ENCODE measurements around the gene GIMAP6.
"Not testable (repeated sequence)": the region's sequence is repeated elsewhere in the genome, so short reads cannot be mapped to it uniquely, and the experiment has no call there.

Gene GIMAP6

DNA sequence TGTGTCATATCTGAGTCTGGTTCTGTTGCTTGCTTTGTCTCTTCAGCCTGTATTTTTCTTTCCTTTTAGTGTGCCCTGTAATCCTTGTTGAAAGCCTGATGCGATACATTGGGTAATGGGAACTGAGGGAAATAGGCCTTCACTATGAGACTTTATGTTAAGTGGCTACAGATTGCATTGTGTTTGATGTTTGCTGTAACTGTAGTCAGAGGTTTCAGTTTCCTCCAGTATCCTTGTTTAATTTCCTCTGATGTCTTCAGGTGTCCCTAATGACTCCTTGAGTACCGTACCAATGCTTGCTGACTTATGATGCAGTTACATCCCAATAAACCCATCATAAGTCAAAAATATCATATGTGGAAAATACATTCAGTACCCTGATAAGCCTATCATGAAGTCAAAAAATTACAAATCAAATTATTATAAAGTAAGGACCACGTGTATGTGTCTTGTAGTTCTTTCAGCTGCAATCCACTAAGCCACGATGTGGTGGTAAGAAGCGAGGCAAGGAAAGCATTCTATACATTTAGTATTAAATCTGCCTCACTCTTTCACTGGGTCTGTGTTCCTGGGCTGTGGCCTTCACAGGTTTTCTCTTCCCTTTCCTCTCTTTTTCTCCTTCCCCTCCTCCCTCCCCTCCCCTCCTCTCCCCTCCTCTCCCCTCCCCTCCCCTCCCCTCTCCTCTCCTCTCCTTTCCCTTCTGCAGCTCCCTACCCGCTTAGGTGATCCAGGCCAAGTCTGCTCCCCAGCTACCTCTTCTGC lies 13.3 kb upstream of the GIMAP6 start:
- no peak for DNase-seq (ENCODE audit: low spot score)

DNA sequence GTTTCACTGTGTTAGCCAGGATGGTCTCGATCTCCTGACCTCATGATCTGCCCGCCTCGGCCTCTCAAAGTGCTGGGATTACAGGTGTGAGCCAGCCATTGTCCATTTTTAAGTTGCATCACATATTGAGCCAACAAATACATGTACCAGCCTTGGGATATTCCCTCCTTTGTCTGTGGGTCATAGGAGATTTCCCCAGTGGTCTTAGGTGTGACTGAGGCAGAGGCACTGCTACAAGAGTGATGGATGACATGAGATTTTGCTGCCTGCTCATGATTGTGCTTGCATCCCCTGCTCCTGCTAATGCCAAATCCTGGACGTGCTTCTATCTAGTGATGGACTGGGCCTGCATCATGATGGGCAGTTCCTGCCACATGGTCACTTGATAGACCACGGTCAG lies 10.7 kb upstream of the GIMAP6 start:
- DNase-seq (ENCODE audit: low spot score), result no peak

DNA sequence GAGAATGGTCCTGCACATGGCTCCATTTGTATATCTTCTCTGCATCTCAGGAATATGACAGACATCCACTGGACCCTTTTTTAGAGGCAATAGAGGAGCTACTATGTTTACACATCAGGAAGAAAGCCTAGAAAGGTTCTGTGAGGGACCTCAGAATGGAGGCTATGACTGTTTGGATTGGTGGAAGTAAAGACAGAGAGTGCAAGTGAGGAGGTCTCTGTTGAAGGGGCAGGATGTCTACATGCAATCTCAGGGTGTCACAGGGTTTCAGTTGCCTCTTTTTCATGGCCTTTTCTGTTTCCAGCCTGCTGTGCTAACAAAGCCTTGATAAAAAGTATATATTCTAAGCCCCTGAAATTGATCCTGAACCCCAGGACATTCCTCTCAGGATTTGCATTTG lies 9.7 kb upstream of the GIMAP6 start:
- no peak for DNase-seq (ENCODE audit: low spot score)

DNA sequence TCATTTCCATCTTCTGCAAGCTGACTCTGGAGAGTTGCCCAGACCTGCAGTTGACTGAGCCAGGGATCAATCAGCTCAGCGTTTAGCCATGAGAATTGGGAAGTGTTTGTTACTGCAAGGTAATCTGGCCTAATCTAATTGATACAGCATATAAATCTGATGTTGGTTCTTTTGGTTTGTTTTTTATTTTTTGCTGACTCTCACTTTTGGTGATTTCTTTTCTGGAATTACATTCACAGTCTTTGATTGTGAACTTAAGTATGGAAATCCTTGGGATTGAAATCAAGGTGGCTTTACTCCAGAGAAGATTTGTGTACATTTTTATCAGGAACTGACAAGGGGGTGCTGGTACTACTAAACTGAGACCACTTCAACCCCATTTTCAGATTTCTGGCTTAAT lies 1.7 kb upstream of the GIMAP6 start:
- no peak for DNase-seq (ENCODE audit: low spot score)

DNA sequence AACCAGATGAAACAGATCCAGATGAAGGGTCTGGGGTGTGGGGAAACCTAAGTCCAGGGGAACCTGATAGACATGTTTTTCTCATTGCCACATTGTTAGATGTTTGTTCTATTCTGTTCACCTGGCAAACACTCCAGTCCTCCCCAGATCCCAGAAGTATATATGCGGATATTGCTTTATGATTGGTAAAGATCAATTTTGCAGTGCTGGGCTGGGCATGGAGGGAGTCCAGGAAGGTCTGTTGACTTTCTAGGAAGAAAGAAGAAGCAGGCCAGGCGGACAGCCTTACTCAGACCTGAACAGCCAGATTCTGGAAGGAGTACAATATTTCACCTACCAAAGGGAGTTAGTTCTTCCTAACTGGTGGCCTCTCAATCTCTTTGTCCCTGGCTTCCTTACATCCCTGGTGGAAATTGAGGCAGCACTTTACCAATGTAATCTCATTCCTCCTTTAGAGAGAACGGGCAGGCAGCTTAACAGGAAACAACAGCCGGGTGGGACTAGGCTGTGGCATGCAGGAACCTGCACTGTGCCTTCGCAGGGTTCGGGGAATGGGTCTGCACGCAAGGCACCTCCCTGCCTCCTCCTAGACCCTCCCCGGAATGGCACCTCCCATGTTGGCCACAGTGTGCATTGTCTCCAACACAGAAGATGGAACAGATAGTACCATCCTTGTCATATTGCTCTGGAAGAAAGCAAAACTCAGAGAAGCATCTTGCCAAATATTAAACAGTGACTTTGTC lies 930 bp downstream of the GIMAP6 start:
- peak; percentile 84 for DNase-seq (ENCODE audit: low spot score)

DNA sequence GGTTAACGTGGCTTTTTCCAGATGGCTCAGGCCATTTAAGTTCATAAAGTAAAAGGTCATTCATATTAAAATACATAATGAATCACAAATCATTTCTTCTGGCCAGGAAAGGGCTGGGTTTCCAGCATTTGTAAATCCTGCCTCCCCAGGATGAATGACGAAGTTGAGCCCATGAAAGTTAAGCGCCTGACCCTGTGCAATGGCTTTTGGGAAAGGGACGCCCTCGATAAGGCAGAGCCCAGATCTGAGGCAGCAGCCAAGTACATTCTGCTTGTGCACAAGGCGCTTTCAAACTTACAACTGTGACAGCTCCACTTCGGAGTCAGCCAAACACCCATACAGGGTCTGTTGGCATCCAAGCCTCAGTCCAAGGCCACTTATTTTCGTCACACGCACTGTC lies 2.8 kb downstream of the GIMAP6 start:
- DNase-seq (ENCODE audit: low spot score), result no peak

DNA sequence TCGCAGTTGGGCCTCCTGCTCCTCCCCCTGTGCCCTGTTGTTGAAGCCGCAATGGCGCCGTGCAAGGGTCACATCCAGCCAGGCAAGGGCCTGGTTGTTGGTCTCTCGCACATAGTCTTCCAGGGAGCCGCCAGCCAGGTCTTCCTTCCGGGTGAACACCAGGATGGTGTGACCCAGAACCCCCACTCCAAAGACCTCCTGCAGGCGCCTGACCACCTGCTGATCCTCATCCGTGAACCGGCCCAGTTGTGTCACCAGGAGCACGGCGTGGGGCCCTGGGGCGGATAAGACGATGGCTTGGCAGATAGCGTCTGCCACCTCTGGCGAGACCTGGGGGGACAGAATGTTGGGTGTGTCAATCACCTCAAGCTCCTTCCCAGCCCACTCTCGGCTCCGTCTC lies 4.2 kb downstream of the GIMAP6 start:
- DNase-seq (ENCODE audit: low spot score), result no peak

DNA sequence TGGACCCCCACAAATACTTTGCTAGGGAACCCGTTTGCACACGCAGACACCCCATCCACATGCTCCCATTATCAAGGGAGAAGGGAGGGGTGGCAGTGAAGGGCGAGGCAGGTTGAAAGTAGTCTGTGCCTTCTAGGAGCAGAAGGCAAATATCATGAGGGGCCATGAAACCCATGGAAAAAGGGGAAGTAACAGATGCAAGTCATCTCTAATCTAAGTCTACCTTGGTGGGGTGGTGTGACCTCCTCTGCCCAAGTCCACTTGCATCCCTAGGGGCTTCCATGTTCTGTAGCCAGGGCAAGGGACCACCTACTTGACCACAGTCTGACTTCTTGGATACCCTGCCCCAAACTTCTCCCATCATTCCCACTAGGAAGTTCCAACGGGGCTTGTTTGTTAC lies 5.5 kb downstream of the GIMAP6 start:
- no peak for DNase-seq (ENCODE audit: low spot score)

DNA sequence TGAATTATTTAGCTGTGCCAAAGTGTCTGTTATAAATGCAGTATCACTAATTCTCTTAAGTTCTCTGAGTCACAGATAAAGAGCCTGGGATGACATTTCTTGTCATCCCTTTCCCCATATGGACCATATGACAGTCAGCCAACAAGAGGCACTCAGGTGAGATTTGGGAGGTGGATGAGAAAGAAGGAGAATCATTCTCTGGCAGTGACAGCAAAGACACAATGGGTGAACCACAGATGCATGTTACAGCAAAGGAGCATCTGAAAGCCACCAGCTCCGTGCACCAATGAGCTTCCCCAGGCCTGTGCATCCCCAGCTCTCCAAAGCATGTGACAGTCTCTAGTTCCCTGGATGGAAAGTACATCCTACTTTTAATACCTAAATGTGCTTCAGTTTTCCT lies 10.8 kb downstream of the GIMAP6 start:
- no peak for DNase-seq (ENCODE audit: low spot score)

DNA sequence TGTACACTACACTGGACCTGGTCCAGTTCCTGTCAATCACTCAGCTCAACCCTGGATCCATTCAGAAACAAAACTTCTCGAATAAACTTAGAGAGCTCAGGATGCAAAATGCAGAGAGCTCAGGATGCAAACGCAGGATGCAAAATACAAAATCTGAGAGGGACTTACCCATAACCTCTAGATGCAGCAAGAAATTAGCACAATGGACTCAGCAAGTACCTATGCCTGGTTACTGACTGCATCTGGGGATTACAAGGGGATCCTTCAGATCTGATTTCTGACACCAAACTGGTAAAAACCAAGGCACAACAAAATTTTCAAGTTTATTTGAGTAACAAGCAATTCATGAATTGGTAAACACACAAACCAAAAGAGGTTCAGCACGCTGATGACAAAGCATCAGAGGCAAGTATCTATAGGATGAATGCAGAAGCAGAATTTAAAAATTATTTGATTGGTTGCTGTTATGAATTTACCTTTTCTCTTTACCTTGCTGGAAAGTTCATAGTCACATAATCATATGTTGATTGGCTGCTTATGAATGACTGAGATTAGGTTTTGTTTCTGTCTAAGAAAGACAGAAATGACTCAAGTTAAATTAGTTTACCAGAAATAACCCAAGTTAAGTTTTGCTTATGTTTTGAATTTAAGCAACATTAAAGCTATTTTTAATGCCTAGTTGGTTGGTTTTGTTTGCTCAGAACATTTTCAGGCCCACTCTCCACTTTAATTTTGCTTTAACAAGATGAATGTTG lies 11.4 kb downstream of the GIMAP6 start:
- DNase-seq (ENCODE audit: low spot score), result no peak

DNA sequence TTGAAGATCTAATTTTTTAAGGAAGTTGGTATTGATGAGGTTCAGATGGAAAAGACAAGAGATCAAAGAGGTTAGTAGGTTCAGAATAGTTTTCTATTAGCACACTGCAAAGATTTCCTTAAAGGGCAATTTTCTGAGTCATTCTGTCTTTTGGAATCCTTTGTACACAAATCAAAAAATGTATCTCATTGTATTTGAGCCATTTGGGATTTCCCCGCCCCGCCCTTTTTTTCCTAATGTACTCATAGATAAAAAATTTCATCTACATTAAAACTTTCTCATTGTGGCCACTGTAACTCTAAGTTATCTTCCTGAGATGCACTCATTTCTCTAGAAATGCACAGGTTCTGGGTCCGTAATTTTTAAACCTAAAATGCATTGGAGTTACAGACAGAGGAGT lies 12.1 kb downstream of the GIMAP6 start:
- DNase-seq (ENCODE audit: low spot score), result no peak

DNA sequence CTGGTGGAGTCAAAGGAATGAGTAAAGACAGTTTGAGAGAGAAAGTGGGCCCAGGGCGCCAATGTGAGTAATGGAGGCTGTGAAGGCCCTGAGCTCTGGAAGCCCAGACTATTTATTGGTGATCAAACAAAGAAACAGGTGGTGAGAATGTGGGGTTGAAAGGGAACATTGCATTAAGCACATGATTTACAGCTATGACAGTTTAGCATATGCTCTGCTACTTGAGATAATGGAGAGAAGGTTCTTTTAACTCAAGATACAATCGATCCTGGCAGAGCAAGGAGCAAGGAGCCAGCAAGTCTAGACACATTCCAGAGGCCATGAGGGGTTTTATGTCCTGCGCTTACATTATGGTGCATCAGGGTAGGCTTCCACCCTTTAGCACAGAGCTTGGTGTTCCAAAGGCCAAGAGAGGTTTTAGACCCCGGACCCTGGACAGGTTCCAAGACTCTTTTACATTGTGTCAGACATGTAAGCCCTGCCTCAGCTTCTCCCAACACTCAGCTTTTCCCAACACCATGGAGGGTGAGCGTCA lies 16.9 kb downstream of the GIMAP6 start:
- DNase-seq (ENCODE audit: low spot score), result not testable (repeated sequence)

DNA sequence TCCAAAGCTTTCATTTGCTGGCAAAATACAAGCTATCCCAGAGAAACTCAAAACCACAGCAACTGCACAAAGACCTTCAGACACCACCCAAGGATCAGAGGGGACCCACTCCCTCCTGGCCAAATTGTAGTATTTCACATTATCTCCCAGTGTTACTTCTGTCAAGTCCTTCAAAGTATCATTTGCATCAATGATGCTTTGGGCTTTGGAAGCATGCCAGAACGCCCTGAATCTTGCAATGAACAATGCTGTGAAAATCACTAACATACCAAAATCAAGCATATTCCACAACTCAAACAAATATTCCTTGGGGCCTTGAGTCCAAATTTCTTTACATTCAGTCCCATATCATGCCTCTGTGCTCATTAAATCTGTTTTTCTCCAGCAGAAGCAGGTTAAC lies 17.8 kb downstream of the GIMAP6 start:
- DNase-seq (ENCODE audit: low spot score), result not testable (repeated sequence)

DNA sequence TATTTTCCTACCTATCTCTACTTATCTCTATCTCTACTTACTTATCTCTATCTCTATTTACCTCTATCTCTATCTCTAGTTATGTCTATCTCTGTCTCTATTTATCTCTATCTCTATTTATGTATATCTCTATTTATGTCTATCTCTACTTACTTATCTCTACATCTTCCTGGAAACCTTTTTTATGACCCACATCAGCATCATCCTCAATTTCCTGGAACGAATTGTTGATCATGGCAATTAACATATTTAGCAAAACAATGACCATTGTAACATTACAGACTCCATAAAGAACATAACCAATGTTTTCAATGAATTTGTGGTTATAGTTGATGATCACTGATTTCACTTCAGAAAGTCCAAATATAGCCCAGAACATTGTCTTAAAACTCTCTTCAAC lies 18.3 kb downstream of the GIMAP6 start:
- DNase-seq (ENCODE audit: low spot score), result peak; percentile 64

DNA sequence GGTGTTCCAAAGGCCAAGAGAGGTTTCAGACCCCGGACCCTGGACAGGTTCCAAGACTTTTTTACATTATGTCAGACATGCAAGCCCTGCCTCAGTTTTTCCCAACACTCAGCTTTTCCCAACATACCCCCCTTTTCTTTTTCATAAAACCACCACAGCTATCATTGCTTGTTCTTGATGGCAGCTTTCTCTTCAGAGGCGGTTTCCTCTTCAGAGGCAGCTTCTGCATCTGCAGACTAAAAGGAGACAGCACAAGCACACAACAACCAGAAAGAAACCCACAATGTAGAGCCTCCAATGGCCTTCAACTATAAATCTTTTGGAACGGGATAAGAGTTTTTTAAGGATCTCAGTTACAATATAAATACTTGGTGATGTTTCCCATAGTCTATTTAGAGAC lies 19.3 kb downstream of the GIMAP6 start:
- DNase-seq (ENCODE audit: low spot score), result no peak

DNA sequence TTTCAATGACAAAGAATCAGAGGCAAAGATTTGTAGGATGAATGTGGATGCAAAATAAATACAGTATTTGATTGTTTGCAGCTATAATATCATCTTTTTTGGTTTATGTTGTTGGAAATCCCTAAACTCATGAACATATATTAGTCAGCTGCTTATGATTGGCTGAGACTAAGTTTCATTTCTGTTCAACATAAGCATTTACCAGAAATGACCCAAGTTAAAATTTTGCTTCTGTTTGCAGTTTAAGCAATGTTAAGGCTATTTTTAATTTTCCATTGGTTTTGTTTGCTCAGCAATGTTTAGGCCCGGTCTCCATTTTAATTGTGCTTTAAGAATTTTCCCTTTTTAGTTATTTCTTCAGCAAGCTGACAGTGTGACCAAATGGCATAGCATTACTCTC lies 22.0 kb downstream of the GIMAP6 start:
- no peak for DNase-seq (ENCODE audit: low spot score)

DNA sequence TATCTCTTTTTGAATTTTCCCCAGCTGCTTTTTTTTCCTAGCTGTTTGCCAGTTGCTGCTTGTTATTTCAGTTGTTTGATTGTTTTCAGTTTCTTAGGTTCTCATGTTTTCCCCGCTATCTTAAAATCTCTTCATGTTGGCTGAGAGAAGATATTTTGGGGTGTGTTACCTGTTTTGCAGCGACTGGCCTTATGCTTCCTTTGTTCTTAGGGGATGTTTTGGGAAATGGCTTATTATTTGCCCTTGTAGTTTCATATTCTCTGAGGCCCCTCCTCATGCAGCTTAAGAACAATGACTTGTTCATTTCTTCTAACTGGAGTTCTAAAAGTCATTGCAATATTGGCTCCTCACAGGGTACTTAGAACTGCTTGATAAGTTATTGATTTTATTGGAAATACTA lies 28.6 kb downstream of the GIMAP6 start:
- peak; percentile 56 for DNase-seq (ENCODE audit: low spot score)

DNA sequence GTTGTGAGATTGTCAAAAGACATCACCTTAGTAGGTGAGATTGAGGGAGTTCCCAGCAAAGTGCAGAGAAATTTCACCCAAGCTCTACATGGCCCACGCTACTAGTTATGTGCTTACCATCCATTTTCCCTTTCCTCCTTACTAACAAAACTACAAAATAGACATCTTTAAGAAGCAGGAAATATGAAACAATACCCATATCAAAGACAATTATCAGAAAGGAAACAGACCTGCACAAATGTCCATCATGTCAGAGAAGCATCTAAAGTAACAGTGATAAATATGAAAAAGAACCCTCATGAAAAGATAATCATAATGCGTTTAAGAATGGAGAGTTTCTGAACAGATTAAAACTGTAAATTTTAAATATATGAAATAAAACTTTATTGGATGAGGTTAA lies 36.8 kb downstream of the GIMAP6 start:
- DNase-seq (ENCODE audit: low spot score), result no peak

DNA sequence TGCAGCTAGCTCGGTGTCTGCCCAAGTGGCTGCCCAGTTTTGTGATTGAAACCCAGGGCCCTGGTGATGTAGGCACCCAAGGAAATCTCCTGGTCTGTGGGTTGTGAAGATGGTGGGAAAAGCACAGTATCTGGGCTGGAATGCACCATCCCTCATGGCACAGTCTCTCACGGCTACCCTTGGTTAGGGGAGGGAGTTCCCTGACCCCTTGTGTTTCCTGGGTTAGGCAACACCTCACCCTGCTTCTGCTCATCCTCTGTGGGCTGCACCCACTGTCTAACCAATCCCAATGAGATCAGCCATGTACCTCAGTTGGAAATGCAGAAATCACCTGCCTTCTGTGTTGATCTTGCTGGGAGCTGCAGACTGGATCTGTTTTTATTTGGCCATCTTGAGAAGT lies 37.4 kb downstream of the GIMAP6 start:
- DNase-seq (ENCODE audit: low spot score), result no peak

DNA sequence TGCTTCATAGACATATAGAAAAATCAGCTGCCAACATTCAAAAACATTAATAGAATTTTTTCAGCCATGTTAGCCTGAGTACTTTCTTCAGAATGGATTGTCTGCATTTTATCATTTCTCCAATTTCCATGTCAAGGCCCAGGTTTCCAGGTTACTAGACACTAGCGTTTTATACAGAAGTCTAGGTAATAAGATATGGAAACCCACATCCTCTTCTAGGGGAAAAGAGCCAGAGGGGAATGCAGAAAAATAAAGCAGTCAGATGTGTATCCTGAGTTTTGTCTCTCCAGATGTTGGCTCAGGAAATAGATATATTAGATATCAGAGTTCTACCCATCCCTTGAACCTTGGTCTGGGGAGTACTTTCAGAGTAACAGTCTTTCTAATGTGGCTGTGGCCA lies 44.6 kb downstream of the GIMAP6 start:
- no peak for DNase-seq (ENCODE audit: low spot score)

DNA sequence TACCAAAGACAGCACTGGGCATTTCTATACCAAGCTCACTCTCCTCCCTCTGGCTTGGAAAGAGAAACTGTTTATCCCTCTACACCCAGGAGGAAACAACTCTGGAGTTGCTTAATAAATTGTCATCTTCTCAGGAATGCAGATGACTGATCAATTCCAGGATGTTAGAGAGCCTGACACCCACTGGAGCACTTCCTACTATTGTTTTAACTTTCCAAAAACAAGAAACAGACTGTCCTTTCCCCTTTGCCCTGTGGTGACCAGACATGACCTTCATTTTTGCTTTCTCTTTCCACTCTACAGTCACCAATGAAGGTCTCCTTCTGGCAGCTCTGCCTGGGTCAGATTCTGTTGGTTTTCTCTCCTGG lies 45.4 kb downstream of the GIMAP6 start:
- DNase-seq (ENCODE audit: low spot score), result no peak

DNA sequence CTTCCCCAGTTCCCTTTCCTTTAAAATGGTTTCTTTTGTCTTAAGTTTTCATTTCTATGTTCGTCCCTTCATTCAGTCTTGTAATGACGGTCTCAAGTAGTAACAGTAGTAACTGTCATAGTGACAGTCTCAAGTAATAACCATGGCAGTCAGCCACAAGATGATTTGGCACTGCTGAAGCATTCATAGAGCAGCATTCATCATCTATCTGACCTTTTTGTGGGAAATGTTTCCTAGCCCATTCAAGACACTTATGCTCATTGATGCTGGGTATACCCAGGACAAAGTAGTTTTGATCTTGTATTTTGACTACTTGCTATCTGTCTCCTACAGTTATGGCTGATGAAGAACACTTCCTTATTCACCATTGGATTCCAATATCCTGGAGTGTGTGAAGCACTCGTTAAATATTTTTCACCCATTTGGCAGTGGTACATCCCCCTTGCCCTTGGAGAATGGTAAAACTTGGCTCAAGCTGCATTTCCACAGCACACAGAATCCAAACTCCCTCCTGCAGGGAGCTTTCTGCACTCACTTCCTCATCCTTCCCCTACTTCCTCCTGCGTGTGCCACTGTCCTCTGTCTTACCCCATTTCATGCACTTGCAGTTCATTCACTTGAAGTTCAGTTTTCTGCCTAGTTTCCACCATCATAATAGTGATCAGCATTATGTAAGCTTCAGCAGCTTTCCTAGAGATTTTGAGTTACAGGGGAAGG lies 46.0 kb downstream of the GIMAP6 start:
- no peak for DNase-seq (ENCODE audit: low spot score)
